ENCODE results near the gene UNC119B.
"Not testable (repeated sequence)": the region's sequence is repeated elsewhere in the genome, so short reads cannot be mapped to it uniquely, and the experiment has no call there.

Gene UNC119B

DNA sequence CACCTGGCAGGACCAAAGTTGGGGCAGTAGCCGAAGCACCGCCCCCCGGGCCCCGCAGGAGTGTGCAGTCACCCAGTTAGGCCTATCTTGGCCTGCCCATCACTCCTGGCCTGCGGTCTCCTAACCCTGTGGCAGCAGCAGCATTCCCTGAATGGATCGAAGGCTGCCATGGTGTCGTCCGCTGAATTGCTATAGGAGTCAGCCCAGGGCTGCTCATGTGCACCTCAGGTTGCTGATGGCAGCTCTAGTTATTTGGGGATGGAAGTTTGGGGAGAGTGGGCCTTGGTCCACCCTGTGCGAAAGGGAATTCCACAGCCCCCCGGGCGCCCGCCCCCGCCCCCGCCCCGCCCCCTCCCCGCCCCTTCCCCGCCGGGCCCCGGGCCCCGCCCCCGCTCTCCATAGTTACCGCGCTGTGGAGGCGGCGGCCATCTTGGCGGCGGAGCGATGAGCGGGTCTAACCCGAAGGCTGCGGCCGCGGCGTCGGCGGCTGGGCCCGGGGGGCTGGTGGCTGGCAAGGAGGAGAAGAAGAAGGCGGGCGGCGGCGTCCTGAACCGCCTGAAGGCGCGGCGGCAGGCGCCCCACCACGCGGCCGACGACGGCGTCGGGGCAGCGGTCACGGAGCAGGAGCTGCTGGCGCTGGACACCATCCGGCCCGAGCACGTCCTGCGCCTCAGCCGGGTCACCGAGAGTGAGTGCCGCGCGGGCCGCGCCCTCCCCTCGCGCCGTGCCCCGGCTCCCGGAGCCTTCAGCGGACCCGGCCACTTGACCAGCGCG is at the start of gene UNC119B:
TSS of gene UNC119B (plus strand) at position 428 of the 774 bp plus-strand sequence. CDS start at position 445, 17 bp downstream.
- DNase-seq: peak; percentile 81

DNA sequence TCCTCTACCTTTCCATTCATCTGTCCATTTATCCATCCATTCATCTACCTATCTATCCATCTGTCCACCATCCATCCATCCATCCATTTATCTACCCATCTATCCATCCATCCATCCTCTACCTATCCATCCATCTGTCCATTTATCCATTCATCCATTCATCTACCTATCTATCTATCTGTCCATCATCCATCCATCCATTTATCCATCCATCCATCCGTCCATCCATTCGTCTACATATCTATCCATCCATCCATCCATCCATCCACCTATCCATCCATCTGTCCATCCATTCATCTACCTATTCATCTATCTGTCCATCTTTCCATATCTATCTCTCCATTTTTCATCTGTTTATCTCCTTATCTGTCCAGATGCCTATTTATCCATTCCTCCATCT is 48.8 kb upstream of the UNC119B start:
- DNase-seq: no peak

DNA sequence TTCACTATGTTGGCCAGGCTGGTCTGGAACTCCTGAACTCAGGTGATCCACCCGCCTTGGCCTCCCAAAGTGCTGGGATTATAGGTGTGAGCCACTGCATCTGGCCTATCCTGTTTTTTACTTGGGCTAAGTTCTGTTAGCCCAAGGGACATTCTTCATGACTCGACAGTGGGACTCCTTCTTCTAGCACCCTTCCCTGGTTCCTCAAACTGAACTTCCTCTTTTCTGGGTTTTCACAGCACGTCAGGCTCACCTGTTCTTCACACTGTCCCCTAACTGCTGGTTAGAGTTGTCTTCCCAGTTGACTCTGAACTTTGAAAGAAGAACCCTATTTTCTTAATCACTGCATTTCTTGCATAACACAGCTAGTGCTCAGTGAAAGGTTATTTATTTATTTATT is 47.4 kb upstream of the UNC119B start:
- DNase-seq: no peak

DNA sequence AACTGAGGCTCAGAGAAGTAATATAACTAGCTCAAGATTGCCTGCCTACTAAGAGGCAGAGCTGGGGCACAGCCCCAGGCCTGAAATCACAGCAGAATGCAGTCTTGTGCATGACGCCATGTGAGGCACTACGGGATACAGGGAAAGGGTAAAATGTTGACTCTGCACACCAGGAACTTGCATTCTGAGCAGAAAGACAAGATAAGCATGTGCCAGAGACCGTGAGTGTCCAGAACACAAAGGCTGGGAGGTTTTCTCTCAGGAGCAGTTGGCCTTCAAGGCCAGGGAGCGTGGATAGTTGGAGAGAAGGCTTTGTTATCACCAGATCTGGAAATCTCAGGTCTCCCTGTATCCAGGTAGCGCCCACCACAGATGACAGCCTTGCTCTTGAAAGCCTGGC is 46.5 kb upstream of the UNC119B start:
- DNase-seq: no peak

DNA sequence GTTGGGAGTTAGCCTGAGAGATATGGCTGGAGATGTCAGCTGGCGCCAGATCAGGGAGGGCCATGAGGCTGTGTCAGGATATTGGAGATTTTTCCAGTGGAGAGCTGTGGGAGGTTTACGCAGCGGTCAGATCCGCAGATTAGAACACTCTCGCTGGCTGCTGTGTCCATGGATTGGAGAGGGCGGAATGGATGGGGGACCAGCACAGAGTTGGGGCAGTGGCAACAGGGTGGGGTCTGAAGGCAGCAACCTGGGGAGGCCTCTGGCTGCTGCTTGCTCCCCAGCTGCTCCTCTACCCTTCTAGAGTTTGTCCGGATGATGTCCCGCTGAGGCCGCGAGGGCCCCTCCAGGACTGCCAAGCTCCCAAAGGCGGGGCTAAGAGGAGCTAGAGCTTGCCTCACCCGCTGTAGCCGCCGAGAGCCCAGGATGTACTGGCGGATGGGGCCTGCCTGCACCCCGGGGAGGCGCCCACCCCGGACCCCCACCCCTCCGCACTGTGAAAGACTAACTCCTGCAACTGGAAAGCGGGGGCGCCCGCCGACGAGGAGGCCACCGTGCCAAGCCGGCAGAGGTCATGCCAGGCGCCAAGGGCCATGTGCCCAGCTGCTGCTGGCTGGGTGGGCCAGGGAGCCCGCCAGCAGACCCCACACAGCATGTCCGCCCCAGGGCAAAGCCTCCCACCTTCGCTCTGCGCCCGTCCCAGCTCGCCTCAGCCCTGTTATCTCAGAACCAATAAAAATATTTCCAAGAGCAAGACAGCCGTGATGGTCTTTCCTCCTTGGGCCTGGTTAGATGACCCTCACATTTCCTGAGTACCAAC is 43.5 kb upstream of the UNC119B start:
- DNase-seq: no peak

DNA sequence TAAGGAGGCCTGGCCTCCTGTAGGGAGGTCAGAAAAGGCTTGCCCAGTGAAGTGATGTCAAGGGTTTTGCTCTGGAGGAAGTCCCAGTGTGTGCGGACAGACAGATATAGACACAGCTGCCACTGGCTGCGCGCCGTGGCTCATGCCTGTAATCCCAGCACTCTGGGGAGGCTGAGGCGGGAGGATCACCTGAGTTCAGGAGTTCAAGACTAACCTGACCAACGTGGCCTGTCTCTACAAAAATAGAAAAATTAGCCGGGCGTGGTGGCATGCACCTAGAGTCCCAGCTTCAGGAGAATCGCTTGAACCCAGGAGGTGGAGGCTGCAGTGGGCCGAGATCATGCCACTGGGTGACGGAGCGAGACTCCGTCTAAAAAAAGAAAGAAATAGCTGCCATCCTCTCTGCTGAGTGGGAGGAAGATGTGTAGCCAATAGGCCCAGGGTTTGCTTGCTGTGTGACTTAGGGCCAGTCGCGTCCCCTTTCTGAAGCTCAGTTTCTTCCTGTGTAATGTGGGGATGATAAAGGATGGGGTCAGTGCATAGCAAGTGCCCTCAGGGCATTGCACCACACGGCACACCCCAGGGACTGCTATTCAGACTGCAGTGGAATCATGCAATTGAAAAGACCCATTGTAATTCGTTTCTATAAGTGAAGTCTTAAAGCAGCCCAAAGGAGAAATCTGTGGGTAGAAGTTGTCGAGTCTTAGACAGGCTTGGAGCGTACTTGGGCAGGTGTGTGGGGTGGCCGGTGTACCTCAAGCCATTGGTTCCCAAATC is 42.0 kb upstream of the UNC119B start:
- no peak for DNase-seq

DNA sequence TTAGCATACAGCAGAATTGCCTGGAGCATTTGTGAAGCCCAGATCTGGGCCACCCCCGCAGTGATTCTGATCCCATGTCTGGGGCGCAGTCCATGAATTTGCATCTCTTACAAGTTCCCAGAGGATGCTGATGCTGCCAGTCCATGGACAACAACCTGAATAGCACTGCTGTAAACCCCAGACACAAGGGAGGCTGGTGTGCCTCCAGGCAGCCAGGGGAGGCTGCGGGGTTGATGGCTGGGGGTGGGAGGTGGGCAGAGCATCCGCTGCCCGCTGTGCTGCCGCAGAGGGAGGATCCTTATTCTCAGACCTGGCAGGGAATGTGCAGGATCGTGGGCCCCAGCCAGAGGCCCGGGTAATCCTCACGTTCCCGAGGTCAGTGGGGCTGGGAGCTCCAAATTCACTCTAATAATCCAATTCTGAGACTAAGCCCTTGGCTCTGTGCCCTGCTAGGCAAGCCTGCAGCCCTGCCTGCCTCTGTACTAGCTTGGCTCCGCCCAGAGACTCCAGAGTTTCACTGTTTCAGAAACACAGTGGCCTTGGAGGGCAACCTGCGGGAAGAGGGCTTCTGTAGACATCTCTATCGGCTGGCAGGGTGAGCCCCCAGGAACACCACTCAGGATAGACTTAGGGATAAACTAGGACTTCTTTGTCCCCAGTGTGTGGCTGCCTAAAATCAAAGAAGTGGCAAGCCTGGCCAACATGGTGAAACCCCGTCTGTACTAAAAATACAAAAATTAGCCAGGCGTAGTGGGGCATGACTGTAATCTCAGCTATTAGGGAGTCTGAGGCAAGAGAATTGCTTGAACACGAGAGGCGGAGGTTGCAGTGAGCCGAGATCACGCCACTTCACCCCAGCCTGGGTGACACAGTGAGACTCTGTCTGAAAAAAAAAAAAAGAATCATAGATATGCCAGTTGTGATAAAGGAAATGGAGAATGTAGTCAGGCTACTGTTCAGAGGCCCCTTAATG is 41.1 kb upstream of the UNC119B start:
- no peak for DNase-seq

DNA sequence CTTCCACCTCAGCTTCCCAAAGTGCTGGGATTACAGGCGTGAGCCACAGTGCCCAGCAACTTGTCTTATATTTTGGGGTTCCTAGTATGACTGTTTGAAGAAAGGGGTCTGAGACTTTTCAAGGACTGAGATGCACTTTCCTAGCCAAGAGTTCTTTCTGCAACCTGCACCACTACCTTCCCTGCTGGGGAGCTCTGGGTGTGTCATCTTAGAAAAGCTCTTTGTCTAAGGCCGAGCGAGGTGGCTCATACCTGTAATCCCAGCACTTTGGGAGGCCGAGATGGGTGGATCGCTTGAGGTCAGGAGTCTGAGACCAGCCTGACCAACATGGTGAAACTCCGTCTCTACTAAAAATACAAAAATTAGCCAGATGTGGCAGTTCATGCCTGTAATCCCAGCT is 40.0 kb upstream of the UNC119B start:
- DNase-seq: not testable (repeated sequence)

DNA sequence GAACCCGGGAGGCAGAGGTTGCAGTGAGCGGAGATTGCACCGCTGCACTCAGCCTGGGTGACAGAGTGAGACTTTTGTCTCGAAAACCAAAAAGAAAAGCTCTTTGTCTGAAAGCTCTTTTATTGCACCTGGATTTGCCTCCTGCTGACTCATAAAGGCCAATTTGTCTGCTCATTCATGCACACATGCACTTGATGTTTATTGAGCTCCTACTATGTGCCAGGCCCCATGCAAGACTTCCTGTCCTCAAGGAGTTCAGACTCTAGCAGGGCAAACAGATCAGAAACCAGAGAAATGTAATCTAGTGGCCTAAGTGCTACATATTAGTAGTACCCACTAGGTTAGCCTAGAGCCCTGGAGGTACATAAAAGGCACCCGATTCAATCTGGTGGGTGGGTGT is 39.6 kb upstream of the UNC119B start:
- no peak for DNase-seq

DNA sequence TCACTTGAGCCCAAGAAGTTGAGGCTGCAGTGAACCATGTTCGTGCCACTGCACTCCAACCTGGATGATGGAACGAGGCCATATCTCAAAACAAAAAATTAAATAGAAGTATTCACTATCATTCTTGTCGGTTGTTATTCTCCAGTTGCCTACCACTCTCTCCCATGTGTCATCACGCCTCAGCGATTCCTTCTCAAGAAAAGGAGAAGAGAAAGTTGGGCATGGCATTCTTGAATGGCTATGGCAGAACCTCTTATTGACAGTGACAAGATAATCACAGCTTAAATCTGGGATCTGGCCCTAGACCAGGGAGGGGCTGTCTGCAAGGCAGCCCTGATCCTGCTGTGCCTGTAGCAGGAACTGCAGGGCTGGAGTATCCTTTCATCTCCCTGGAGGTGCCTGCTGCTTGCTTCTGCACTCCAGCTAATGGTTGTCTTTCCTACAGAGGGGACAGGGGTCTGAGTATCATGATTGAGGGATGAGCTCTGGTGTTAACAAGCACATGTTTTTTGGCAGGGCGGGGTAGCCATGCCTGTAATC is 36.1 kb upstream of the UNC119B start:
- DNase-seq: no peak

DNA sequence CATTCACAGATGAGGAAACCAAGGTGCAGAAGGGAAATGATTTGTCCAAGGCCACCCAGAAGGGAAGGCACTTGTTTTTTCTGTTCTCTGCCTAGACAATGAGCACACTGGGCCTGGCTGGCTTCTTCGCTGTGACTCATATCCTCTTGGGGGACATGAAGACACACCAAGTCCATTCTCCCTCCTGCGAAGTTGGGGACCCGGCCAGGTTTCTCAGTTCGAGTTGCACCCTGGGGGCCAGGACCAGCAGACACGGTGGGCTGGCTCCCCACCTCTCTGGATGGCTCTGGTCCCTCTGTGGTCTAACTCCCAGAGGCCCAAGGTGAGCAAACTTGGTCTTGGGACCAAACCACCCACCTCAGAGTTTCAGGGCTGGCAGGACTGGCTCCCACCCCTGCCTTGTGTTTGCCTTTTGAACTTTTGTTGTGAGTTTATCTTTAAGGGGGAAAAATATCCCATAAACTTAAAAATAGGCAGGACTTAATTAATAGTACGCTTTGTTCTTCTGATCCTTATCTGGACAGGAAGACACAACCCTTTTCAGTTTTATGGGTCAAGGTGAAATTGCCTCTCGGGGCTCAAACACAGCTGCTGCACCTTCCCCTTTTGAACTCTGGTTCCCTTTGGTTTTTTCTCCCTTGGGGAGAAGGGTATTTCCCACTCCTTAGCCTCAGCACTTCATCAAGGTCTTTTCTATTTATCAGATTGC is 32.3 kb upstream of the UNC119B start:
- peak; percentile 79 for DNase-seq

DNA sequence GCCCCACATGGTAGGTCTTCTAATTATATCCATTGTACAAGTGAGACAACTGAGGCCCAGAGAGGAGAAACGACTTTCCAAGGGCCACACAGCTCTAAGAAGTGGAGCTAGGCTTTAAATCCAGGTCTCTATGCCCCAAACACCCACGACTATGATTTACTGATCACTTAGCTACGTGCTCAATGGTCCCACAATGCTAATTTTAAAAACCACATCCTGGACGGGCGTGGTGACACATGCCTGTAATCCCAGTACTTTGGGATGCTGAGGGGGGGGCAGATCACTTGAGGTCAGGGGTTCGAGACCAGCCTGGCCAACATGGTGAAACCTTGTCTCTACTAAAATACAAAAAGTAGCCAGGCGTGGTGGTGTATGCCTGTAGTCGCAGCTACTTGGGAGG is 31.7 kb upstream of the UNC119B start:
- peak; percentile 36 for DNase-seq

DNA sequence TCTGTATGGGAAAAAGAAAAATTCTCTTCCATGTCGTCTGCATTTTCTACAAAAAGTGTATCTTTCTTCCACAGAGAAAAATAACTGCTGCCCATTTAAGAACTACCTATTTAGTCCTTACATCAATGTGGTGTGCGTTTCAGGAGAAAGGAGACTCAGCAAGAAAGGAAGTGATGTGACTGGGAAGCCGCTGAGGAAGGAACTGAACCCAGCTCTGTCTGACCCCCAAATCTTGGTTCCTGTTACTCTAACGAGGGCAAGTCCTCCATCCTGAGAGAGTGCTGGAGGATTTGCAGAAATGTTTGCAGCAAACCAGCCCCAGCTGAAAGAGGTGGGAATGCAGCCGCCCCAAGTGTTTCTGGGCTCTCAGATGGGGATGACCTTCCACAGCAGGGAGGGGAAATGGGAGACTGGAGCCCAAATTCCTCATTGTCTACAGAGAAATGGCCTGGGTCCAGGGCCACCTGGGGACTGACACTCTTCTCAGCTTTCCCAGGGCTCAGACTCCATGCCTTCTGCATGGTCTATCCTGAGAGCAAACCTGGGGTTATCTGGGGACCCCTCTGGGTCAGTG is 30.0 kb upstream of the UNC119B start:
- no peak for DNase-seq

DNA sequence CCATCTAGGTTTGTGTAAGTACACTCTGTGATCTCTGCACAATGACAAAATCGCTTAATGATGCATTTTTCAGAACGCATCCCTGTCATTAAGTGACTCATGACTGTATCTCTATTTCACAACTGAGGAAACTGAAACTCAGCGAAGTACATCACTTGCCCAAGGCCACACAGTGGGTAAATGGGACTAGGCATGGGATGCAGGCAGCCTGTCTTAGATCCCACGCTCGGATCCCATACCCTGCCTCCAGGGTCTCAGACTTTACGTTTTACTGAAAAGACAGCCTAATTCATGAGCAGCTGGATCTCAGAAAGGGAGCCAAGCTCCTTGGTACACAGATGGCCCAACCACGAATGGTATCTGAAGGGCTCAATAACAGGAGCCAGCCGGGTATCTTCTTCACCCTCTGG is 25.7 kb upstream of the UNC119B start:
- peak; percentile 80 for DNase-seq

DNA sequence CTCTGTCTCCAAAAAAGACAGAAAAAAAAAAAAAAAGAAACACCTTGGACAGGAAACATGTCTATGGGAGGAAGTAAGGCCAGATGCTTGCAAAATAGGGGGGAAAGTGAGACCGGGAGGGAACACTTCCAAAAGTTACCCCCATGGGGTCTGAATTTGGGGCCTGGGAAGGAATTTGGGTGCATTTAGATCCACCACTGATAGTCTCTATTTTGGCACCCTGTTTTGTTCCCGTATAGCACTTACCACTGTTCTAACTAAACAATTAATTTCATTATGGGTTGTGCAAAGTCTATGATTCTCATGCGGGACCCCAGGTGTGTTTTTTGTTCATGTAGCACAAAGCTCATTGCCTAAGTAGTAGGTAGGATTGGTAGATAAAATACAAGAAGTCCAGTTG is 24.7 kb upstream of the UNC119B start:
- no peak for DNase-seq

DNA sequence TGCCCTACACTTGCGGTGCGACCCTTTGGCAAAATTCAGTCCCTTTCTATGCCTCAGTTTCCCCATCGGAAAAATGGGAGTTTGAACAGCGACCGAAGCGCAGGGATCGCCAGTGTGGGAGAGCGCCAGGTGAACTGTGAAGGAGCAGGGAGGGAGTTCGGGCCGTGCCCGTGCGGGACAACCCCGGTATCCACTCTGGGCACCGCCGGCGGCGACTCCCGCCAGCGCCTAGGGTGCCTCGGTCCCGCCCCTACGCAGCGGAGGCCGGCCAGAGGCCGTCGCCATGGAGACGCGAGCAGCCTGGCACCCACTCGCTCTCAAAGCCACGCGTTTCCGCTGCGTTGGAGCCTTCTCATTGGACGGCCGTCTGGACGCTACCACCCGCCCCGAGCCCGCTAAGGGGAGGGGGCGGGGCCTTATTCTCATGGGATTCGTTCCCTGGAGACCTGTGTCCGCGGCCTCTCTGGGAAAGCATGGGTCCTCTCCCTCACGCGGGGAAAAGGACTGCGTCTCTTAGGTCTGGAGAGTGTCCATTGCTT is 24.0 kb upstream of the UNC119B start:
- peak; percentile 99 for DNase-seq

DNA sequence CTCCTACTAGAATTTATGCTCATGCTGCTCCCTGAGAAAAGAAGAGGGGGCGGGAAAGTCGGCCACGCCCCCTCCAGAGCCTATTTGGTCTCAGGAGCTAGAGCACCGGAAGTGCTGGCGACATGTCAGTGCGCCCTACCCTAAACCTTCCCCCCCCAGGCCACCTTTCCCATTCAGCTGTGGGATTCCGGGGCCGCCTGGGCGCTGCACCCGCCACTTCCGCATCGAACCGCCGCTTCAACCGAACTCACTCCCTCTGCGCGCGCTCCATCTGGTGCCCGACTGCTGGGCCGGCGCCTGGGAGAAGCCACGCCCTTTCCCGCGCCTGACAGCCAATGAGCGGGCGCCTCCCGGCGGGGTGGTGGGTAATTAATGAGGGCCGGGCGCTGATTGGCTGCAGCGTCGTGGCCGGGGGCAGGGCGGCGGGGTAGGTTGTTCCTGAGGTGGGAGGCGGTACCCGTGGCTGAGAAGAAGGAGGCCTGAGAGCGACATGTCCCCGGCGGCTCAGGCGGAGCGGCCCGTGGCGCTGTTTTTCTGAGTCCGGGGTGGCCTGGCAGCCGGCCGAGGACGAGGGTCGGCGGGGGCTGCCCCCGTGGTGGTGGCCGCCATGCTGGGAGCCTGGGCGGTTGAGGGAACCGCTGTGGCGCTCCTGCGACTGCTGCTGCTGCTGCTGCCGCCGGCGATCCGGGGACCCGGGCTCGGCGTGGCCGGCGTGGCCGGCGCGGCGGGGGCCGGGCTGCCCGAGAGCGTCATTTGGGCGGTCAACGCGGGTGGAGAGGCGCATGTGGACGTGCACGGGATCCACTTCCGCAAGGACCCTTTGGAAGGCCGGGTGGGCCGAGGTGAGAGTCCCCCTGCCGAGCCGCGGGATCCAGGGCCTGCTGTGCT is 23.3 kb upstream of the UNC119B start, which contains the start of gene MLEC:
TSS of gene MLEC (plus strand) at position 460 of the 888 bp plus-strand sequence. CDS start at position 608, 148 bp downstream.
- peak; percentile 99 for DNase-seq

DNA sequence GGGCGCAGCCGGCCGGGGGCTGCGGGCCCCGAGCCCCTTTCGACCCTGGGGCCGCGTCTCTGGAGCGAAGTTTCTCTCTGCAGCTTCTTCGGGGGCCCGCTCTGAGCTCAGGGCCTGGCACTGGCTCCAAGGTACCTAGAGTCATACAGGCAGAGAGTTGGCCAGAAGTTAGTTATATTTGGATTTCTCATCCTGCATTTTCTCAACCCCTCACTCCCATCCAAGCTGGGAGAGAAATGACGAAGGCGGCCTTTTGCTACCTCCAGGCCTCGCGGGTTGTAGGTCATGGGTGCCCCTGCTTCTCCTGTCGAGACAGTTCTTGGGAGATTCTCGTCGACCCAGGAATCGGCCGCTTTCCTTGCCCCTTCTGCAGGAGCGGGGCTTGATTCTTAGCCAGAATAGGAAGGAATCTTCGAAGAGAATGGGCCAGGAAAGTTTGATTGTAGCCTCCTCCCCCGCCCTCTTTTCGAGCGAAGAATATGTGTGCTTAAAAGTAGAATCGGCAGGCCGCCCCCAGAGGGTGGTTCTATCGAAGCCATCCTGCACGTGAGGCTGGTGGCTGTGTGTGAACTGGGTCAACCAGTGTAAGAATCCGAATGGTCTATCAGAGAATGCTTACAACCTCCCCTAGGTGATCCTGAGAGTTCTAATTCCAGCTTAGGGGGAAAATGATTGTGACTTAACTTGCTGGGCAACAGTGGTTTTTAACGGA is 22.5 kb upstream of the UNC119B start:
- peak; percentile 49 for DNase-seq
